NCI-H1417 (cell line): ENCODE measurements around the gene ZNF273.

Experiments
- DNase-seq, 3 experiments: peaks; one replicate each; lab custom pipeline; 2025; lab: John Stamatoyannopoulos, UW

ZNF273 gene

DNA sequence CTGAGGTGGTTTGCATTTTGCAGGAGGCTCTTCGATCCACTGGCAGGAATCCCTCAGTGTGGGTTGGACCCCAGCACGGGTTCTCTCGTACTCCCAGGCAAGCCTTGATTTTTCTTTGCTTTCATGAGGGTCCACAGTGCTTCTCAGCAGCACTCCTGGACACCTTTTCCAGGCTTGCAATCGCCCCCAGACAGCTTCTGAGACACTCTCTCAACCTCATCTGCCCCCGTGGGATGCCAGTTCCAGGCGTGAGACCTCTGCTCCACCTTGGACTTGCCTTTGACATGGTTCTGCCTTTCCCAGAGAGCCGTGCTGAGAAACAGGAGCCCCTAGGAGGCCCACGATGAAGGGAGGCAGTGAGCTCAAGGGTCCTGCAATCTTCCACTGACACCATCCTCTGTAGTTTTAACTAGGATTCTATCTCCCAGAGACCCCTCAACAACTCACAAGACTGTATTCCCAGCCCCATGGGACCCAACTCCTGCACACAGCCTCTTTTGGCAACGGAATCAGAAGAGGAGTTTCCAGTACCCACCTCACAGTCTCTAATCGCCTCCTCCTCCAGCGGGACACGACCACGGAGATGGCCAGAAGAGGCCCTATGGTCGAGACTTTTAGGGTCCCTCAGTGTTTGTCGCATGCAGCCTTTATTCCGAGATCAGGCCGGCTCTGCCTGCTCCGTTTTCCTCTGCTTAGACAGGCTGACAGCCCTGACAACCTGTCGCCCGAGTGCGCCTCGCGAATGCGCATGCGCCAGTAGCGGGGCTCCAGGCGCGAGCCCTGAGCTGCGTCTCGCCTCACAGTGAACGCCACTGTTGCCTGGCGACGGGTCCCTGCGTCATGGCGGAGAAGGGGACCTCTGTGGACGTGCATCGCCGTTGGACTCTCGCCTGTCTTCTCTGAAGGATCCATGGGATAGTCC, 26.0 kb upstream of the ZNF273 start:
- peak; percentile 80 to 95 (median 91) for DNase-seq

DNA sequence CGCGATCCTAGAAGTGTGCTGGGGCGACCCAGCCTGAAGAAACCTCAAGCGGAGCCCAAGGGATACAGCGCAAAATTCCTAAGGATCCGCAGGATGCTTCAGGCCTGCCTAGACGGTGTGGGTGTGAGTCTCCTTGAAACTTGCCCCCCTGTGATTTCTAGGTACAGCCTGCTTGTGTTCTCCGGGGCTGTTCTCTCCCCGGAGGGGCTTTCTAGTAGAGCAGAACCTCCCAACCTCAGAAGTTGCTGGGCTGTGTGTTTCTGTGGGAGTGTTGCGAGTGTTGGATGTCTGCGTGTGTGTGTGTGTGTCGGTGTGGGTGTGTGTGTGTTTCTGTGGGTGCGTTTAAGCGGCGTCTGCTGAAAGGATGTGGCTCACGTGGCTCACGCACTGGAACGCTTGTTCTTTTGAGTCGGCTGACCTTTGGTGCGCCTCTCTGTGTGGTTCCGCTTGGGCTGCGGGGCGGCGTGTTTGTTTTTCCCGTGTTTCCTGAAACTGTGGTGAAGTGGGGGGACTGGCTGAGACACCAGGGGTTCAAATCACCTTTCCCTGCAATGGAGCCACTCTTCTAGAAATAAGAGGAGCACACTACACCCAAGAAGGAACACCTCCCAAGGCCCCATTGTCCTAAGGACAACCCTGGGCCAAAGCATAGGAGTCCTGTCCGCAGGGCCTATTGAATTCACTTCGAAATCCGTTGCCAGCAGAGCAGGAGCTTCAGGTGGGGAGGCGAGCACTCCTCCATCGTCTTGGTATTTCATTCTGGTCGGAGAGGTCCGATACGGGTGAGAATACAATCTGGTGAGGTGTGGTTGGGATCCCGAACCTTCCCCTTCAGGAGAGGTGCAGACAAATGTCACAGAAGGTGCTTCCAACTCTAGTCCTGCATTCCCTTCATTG, 25.1 kb upstream of the ZNF273 start:
- no peak for DNase-seq

- no peak for DNase-seq
Measured at GRCh38 chr7:64878684-64879083, 24.4 kb upstream of the ZNF273 start.

DNA sequence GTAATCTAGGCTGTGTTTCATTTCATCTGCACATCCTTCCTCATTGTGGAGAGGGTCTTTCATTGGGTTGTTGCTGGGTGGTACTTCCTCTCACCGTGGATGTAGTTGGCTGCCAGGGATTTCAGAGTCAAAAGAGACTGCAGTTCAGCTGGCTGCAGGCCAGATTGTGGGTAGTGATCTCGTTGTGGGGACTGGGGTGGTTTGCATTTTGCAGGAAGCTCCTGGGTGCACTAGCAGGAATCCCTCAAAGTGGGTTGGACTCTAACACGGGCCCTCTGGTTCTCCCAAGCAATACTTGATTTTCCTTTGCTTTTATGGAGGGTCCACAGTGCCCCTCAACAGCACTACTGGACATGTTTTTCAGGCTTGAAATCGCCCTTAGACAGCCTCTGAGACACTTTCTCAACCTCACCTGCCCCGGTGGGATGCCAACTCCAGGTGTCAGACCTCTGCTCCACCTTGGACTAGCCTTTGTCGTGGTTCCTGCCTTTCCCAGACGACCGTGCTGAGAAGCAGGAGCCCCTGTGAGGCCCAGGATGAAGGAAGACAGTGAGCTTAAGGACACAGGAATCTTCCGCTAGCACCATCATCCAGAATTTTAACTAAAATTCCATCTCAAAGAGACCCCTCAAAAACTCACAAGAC, 23.9 kb upstream of the ZNF273 start:
- DNase-seq = no peak

DNA sequence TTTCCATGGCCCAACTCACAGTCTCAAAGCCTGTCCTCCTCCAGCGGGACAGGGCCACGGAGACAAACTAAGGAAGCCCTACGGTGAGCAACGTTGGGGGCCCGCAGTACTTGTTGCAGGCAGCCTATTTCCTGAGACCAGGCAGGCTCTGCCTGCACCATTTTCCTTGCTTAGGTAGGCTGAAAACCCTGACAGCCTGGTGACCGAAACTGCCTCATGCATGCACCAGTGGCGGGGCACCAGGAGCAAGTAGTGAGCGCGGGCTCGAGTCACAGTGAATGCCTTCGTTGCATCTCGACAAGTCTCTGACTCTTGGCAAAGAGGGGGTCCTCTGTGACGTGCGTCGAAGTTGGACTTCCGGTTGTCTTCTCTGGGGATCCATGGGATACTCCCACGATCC, 23.3 kb upstream of the ZNF273 start:
- DNase-seq = no peak

- DNase-seq = no peak
Measured at GRCh38 chr7:64880322-64881297, 22.5 kb upstream of the ZNF273 start.

- no peak for DNase-seq
Measured at GRCh38 chr7:64881461-64882287, 21.4 kb upstream of the ZNF273 start.

- no peak for DNase-seq
Measured at GRCh38 chr7:64882341-64883112, 20.5 kb upstream of the ZNF273 start.

DNA sequence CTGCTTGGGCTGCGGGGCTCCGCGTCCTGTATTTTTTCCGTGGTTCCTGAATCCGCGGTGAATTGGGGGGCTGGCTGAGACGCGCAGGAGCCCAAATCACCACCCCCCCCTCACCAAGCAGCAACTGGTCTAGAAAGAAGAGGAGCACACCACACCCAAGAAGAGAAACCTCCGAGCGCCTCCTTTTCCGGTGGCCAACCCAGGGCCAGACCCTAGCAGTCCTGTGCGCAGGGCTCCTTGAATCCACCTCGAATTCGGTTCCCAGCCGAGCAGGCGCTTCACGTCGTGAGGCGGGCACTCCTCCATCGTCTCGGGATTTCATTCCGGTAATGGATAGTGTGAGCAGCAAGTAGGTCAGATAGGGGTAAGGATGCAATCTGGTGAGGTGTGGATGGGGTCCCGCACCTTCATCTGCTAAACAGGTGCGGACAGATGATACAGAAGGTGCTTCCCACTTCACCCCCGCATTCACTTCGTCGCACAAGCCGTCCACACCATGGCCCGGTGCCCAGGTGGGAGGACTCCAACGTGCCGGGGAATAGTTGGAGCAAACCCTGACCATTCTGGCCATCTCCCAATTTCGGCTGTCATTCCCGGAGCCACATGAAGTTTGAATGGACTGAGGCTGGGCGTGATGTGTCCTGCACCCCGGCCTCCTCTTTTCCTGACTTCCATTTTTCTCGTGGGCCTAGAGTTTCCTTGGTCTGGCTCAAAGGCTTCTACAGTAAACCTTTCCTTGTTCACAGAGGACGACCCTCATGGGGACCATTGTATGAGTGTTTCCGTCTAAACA, 19.8 kb upstream of the ZNF273 start:
- no peak for DNase-seq

- DNase-seq = no peak
Measured at GRCh38 chr7:64884085-64884912, 18.8 kb upstream of the ZNF273 start.

DNA sequence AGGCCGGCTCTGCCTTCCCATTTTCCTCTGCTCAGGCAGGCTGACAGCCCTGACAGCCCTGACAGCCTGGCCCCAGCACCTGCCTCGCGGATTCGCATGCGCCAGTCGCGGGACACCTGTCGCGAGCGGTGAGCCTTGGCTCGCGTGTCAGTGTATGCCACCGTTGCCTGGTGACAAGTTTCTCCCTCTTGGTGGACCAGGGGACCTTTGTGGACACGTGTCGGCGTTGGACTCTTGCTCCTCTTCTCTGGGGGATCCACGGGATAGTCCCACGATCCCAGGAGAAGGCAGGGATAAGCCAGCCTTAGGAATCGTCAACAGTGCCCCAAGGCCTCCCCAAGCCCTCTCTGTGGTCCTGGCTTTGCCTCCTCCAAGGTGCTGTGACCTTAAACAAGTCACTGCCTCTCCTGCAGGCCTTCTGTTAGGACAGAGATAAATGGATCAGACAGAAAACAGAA, 18.1 kb upstream of the ZNF273 start:
- no peak for DNase-seq

DNA sequence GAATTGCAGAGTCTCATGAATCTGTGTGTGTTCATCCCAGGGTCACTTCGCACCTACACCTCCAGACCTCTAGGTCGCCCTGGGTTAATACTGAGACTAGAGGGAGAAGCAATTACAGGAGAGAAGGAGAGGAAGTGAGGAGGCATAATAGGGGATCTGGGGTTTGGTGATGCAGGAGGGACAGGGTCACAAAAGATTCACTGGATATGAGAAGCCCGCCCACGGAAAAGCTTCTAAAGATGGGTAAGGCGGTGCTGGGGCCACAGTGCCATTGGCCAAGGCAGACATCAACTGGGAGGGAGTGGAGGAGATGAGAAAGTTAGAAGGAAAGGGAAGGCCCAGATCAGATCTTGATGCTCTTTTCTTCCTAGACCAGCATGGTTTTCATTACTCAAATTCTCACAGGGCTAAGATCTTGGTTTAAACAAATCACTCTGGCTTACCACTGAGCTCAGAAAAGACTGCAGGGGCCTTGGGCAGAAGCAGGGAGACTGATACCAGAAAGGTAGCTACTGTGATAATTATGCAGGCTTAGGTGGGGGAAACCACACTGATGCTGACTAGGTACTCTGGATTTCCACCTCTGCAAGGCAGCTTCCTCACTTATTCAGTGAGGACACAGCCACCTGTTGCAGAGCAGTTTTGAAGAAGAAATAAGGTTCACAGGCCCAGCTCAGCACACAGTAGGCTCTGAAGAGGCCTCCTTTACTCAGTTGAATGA, 17.4 kb upstream of the ZNF273 start:
- no peak for DNase-seq

DNA sequence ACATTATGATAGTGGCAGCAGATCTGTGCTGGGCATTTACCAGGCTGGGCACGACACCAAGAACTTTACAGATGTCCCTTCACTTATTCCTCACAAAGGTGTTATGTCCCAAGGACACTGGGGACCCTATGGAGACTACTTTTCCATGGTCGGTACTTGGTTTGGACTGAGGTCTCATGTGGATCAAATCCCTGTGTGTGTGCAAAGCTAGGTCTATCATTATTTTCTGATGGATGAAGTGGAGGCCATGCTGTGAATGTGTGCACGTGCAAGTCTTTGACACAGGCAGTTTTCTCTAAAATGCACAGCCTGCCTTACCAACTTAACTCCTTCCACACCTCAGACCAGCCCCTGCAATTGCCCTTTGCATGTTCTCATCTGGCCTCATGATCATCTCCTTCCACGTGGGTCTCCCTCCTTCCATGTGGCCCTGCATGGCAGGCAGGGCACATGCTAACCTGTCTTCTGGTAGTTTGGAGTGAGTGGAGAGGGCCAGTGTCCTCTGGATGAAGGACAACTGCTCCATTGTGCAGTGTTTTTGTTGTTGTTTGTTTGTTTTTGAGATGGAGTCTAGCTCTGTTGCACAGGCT, 16.0 kb upstream of the ZNF273 start:
- no peak for DNase-seq

DNA sequence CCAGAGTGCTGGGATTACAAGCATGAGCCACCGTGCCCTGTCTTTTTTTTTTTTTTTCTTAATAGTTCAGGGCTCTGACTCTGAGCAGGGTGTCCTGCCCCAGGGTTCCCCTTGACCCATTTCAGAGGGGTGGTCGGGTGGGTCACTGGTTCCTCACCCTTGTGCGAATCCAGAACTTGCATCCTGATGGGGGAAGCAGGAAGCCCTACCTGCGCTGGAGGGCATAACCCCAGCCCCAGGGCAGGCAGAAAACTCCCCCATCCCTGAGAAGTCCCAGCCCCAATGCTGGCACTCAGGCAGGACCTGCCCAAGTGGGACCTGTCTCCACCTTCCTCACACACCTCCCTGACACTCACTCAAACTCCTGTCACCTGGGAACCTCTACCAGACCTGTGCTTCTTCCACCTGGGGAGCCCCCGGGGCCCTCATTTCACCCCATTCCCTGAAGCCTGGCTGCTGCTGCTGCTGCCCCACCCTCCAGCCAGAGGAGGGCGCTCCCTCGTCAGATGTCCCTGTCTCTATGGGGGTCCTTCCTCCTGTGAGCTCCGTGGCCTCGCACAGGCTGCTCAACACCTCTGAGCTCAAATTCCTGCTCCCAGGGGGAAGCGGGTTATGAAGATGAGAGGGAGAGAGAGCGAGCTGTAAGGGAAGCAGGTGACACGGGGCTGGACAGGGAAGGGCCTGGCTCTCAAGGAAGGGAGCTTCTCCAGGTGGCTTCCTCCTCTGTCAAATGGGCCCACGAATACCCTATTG, 15.1 kb upstream of the ZNF273 start:
- DNase-seq = peak in 1 of 3 experiments; percentile 88

DNA sequence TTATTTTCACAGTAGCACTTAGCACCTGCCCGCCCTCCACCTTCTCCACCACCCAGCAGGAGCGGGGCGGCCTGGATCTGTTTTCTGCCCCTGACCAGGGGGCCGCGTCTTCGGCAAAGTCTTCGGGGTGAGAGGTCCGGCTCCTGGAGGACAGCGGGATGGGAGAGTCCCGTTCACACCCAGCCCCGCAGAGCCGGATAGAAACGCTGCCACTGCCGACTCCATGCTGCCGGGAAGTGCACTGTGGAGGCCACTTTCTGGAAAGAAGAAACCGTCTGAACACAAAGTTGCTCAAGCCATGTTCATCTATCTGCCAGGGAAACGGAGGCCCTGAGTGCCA, 14.5 kb upstream of the ZNF273 start:
- peak in 1 of 3 experiments; percentile 40 for DNase-seq
